ENCODE data around the gene GRAMD4. TPM values are rescaled to one million over a fixed set of nuclear protein-coding genes. Genes with fewer than 3 reads are reported as not detected.
A peak's percentile ranks its signal among the peaks of the same experiment; 100 is the strongest.

Gene GRAMD4
- total and polyA plus RNA-seq, 4 experiments from 2014 or later, result 0.73 to 19.6 (median 11.6) TPM

GRCh38 chr22:46674906-46675305 lies 54.7 kb downstream of the GRAMD4 start:
- intact Hi-C loops (cut with micrococcal nuclease), result loop anchor here (1.0 to 5.0 kb wide), 3 partner anchors 61 to 98 kb away; partner anchors contain the start of gene CERK
- Histone ChIP-seq H3K4me1 (ENCODE audit: insufficient read depth, low read length) (peaks cover 27% of the 10 kb centered on the region), H3K9me3 (ENCODE audit: control insufficient read depth in 1 of 2, low read length in 2 of 2) (no peaks in the 10 kb centered on the region), H3K36me3 (ENCODE audit: insufficient read depth, low read length) (no peaks in the 10 kb centered on the region), H3K4me3 (ENCODE audit: low read length in 2 of 2) (peak overlapping the region; percentile 61 to 73), H3K27me3 (ENCODE audit: insufficient read depth, low read length) (no peaks in the 10 kb centered on the region), H3K27ac (ENCODE audit: low read depth, low read length) (peak overlapping the region; percentile 75)
- H3K27me3 Mint-ChIP-seq, result no peaks in the 10 kb centered on the region
- CTCF ChIA-PET (ENCODE audit: partially characterized antibody), result no interaction called here
- DNase-seq, result no peak
- POLR2A ChIA-PET (ENCODE audit: partially characterized antibody), result interaction anchor here (1.4 kb wide), 1 partner anchor 88 kb away, joined by 3 read pairs; the partner anchor contains the start of gene TBC1D22A
- peaks cover 8 to 44% (median 19%) of the 10 kb centered on the region in 4 donors for H3K4me1 Mint-ChIP-seq
- H3K36me3 Mint-ChIP-seq, result peaks cover 0 to 4% of the 10 kb centered on the region in 2 donors
- peak overlapping the region; percentile 93 to 99 (median 98) for H3K27ac Mint-ChIP-seq
- peak overlapping the region; percentile 90 to 99 (median 94) for H3K4me3 Mint-ChIP-seq
- no peaks in the 10 kb centered on the region for H3K9me3 Mint-ChIP-seq

- H3K9me3 ChIP-seq (ENCODE audit: control insufficient read depth in 1 of 2, low read length in 2 of 2), result no peaks in the 10 kb centered on the region
- Mint-ChIP-seq H3K9me3 (no peaks in the 10 kb centered on the region), H3K4me1 (peaks cover 8 to 44% (median 19%) of the 10 kb centered on the region in 4 donors), H3K27ac (peak overlapping the region; percentile 93 to 99 (median 98)), H3K36me3 (peaks cover 0 to 4% of the 10 kb centered on the region in 2 donors), H3K4me3 (peak overlapping the region in 7 of 8 donors; percentile 90 to 99 (median 94)), H3K27me3 (no peaks in the 10 kb centered on the region)
- CTCF ChIA-PET (ENCODE audit: partially characterized antibody), result no interaction called here
- H3K27ac ChIP-seq (ENCODE audit: low read depth, low read length), result peak overlapping the region; percentile 75
- H3K27me3 ChIP-seq (ENCODE audit: insufficient read depth, low read length), result no peaks in the 10 kb centered on the region
- H3K36me3 ChIP-seq (ENCODE audit: insufficient read depth, low read length), result no peaks in the 10 kb centered on the region
- no peak for DNase-seq
- no peak overlapping the region for H3K4me3 ChIP-seq (ENCODE audit: low read length in 2 of 2)
- intact Hi-C loops (cut with micrococcal nuclease), result no loop called here
- POLR2A ChIA-PET (ENCODE audit: partially characterized antibody), result interaction anchor here (1.4 kb wide), 1 partner anchor 87 kb away, joined by 3 read pairs; the partner anchor contains the start of gene TBC1D22A
- H3K4me1 ChIP-seq (ENCODE audit: insufficient read depth, low read length), result peaks cover 27% of the 10 kb centered on the region
Observed at GRCh38 chr22:46675479-46675878, 55.3 kb downstream of the GRAMD4 start.

GRCh38 chr22:46675938-46676337 lies 55.8 kb downstream of the GRAMD4 start:
- intact Hi-C loops (cut with micrococcal nuclease), result no loop called here

DNA sequence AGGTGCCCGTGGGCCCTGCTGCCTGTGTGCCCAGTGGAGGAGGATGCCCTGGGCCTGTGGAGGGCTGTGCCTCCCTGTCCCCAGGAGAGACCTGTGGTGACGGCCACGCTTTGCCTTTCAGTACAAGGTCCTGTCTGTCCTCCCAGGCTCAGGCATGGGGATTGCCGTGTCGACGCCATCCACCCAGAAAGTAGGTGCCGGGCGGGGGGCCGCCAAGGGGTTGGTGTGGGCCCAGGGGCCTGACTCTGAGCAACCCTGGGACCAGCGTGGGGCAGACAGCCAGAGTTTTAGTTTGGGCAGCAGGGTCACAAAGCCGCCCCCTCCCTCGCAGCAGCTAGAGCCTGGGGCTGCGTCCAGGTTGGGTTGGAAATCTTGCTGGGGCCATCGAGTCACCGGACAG lies 56.3 kb downstream of the GRAMD4 start:
- Mint-ChIP-seq H3K27ac (peak overlapping the region in 5 of 7 donors; percentile 9 to 99 (median 61)), H3K9me3 (no peaks in the 10 kb centered on the region), H3K4me1 (peaks cover 8 to 44% (median 19%) of the 10 kb centered on the region in 4 donors), H3K4me3 (no peak overlapping the region), H3K27me3 (no peaks in the 10 kb centered on the region), H3K36me3 (peaks cover 0 to 4% of the 10 kb centered on the region in 2 donors)
- no peak for DNase-seq
- intact Hi-C loops (cut with micrococcal nuclease), result no loop called here
- Histone ChIP-seq H3K9me3 (ENCODE audit: control insufficient read depth in 1 of 2, low read length in 2 of 2) (no peaks in the 10 kb centered on the region), H3K4me3 (ENCODE audit: low read length in 2 of 2) (no peak overlapping the region), H3K27me3 (ENCODE audit: insufficient read depth, low read length) (no peaks in the 10 kb centered on the region), H3K36me3 (ENCODE audit: insufficient read depth, low read length) (no peaks in the 10 kb centered on the region), H3K27ac (ENCODE audit: low read depth, low read length) (no peak overlapping the region), H3K4me1 (ENCODE audit: insufficient read depth, low read length) (peaks cover 27% of the 10 kb centered on the region)
- POLR2A ChIA-PET (ENCODE audit: partially characterized antibody), result no interaction called here
- CTCF ChIA-PET (ENCODE audit: partially characterized antibody), result no interaction called here

More at GRCh38 chr22:46675938-46676337, 55.8 kb downstream of the GRAMD4 start:
- Histone ChIP-seq H3K4me3 (ENCODE audit: low read length in 2 of 2) (no peak overlapping the region), H3K9me3 (ENCODE audit: control insufficient read depth in 1 of 2, low read length in 2 of 2) (no peaks in the 10 kb centered on the region), H3K36me3 (ENCODE audit: insufficient read depth, low read length) (no peaks in the 10 kb centered on the region), H3K4me1 (ENCODE audit: insufficient read depth, low read length) (peaks cover 27% of the 10 kb centered on the region), H3K27ac (ENCODE audit: low read depth, low read length) (no peak overlapping the region), H3K27me3 (ENCODE audit: insufficient read depth, low read length) (no peaks in the 10 kb centered on the region)
- H3K4me3 Mint-ChIP-seq, result peak overlapping the region in 2 of 8 donors; percentile 6 to 94
- ChIA-PET CTCF (ENCODE audit: partially characterized antibody) (no interaction called here), POLR2A (ENCODE audit: partially characterized antibody) (interaction anchor here (1.4 kb wide), 1 partner anchor 87 kb away, joined by 3 read pairs; the partner anchor contains the start of gene TBC1D22A)
- no peak for DNase-seq
- peaks cover 0 to 4% of the 10 kb centered on the region in 2 donors for H3K36me3 Mint-ChIP-seq
- H3K9me3 Mint-ChIP-seq, result no peaks in the 10 kb centered on the region
- peak overlapping the region in 5 of 7 donors; percentile 78 to 99 (median 93) for H3K27ac Mint-ChIP-seq
- H3K27me3 Mint-ChIP-seq, result no peaks in the 10 kb centered on the region
- H3K4me1 Mint-ChIP-seq, result peaks cover 8 to 44% (median 19%) of the 10 kb centered on the region in 4 donors

DNA sequence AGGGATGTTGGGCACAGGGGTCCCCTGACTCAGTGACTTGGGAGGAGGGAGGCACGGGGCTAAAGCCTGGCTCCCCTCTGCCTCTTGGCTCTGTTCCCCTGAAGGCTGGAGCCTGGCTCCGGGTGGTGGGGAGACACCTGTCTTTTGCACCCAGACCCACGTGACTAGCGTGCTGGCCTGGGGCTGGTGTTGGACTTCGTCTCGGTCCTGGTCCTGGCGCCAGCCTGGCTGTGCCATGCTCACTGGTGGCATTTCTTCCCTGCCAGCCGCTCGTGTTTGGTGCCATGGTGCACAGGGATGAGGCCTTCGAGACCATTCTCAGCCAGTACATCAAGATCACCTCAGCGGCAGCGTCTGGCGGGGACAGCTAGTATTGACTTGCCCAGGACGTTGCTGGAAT lies 56.7 kb downstream of the GRAMD4 start:
- Histone ChIP-seq H3K4me1 (ENCODE audit: insufficient read depth, low read length) (peaks cover 27% of the 10 kb centered on the region), H3K36me3 (ENCODE audit: insufficient read depth, low read length) (no peaks in the 10 kb centered on the region), H3K27ac (ENCODE audit: low read depth, low read length) (no peak overlapping the region), H3K9me3 (ENCODE audit: control insufficient read depth in 1 of 2, low read length in 2 of 2) (no peaks in the 10 kb centered on the region), H3K27me3 (ENCODE audit: insufficient read depth, low read length) (no peaks in the 10 kb centered on the region), H3K4me3 (ENCODE audit: low read length in 2 of 2) (no peak overlapping the region)
- ChIA-PET CTCF (ENCODE audit: partially characterized antibody) (no interaction called here), POLR2A (ENCODE audit: partially characterized antibody) (no interaction called here)
- DNase-seq, result no peak
- Mint-ChIP-seq H3K27ac (peak overlapping the region in 3 of 7 donors; percentile 17 to 63 (median 37)), H3K9me3 (no peaks in the 10 kb centered on the region), H3K4me1 (peaks cover 8 to 44% (median 19%) of the 10 kb centered on the region in 4 donors), H3K36me3 (peaks cover 0 to 4% of the 10 kb centered on the region in 2 donors), H3K4me3 (peak overlapping the region in 1 of 8 donors; percentile 17), H3K27me3 (no peaks in the 10 kb centered on the region)
- intact Hi-C loops (cut with micrococcal nuclease), result no loop called here

DNA sequence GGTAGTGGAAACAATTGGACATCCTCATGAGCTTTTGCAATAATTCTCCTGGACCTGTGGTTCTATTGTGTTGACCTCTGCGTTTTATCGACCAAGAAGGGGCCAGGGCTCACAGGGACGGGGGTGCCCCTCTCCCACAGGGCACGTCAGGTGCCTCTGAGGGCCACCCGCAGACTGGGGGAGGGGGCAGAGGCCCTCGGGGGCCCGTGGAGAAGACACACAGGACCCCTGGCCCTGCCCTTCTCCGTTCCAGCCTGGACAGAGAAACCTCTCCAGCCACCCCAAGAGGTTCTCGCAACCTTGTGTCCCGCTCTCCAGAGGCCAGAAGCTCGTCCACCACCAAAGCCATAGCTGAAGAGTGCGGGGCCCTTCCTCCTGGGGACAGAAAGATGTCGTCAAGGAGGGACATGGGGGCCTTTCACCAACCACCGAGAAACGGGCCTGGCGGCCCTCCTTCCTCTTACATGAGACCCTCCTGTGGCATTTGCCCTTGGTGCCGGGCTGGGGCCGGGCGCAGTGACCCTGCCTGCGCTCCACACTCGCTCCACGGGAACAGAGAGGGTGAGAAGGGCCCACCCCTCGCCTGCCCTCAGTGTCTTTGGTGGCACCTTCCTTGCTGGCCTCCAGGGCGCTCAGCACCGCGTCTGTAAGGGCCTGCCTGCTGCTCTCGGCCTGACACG lies 57.3 kb downstream of the GRAMD4 start:
- no peak for DNase-seq

DNA sequence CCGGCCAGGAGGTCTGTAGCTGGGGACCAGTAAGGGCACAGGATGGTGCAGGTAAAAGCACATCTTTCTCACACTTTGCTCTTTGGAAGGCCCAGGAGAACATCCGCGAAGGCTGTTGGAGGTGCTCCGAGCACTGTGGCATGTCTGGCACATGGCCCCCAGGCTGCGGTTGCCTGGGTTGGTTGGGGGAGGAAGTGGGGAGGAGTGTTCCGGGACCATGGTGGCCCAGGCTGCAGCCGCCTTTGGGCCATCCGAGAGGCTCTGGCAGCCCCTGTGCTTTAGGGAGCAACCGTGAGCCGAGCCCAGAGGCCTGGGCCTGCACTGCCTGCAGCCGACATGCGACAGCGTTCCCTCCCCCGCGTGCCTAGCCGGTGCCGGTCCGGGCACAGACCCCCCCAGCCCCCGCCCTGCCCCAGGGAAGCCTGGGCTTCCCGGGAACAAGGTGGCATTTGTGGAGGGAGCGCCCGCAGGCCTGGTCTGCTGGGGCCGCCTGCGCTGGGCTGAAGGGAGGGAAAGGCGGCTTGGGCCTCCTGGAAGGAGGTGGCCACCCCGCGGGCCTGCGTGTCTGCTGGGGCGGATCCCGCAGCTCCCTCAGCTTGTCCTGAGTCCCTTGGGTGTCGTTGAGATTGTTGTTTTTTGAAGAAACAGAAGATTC lies 57.9 kb downstream of the GRAMD4 start:
- CTCF ChIA-PET (ENCODE audit: partially characterized antibody), result no interaction called here
- Mint-ChIP-seq H3K27ac (peak overlapping the region in 3 of 7 donors; percentile 22 to 78 (median 48)), H3K4me3 (no peak overlapping the region), H3K36me3 (peaks cover 0 to 4% of the 10 kb centered on the region in 2 donors), H3K27me3 (no peaks in the 10 kb centered on the region), H3K4me1 (peaks cover 8 to 34% (median 19%) of the 10 kb centered on the region in 4 donors), H3K9me3 (no peaks in the 10 kb centered on the region)
- no peak for DNase-seq
- POLR2A ChIA-PET (ENCODE audit: partially characterized antibody), result no interaction called here
- no peak overlapping the region for H3K4me3 ChIP-seq (ENCODE audit: low read length in 2 of 2)
- H3K9me3 ChIP-seq (ENCODE audit: control insufficient read depth in 1 of 2, low read length in 2 of 2), result no peaks in the 10 kb centered on the region
- intact Hi-C loops (cut with micrococcal nuclease), result no loop called here
- H3K4me1 ChIP-seq (ENCODE audit: insufficient read depth, low read length), result peaks cover 23% of the 10 kb centered on the region
- no peaks in the 10 kb centered on the region for H3K27me3 ChIP-seq (ENCODE audit: insufficient read depth, low read length)
- no peaks in the 10 kb centered on the region for H3K36me3 ChIP-seq (ENCODE audit: insufficient read depth, low read length)
- no peak overlapping the region for H3K27ac ChIP-seq (ENCODE audit: low read depth, low read length)

More for the DNA sequence above, 57.3 kb downstream of the GRAMD4 start:
- Histone ChIP-seq H3K9me3 (ENCODE audit: control insufficient read depth in 1 of 2, low read length in 2 of 2) (no peaks in the 10 kb centered on the region), H3K36me3 (ENCODE audit: insufficient read depth, low read length) (no peaks in the 10 kb centered on the region), H3K27me3 (ENCODE audit: insufficient read depth, low read length) (no peaks in the 10 kb centered on the region), H3K4me3 (ENCODE audit: low read length in 2 of 2) (no peak overlapping the region), H3K27ac (ENCODE audit: low read depth, low read length) (no peak overlapping the region), H3K4me1 (ENCODE audit: insufficient read depth, low read length) (peaks cover 27% of the 10 kb centered on the region)
- CTCF ChIA-PET (ENCODE audit: partially characterized antibody), result no interaction called here
- Mint-ChIP-seq H3K9me3 (no peaks in the 10 kb centered on the region), H3K27me3 (no peaks in the 10 kb centered on the region), H3K36me3 (peaks cover 0 to 4% of the 10 kb centered on the region in 2 donors), H3K4me1 (peaks cover 8 to 41% (median 20%) of the 10 kb centered on the region in 4 donors), H3K4me3 (peak overlapping the region in 1 of 8 donors; percentile 26), H3K27ac (peak overlapping the region in 3 of 7 donors; percentile 46 to 63 (median 48))
- POLR2A ChIA-PET (ENCODE audit: partially characterized antibody), result no interaction called here
- intact Hi-C loops (cut with micrococcal nuclease), result no loop called here

Data from CD4-positive, alpha-beta memory T cell (primary cell).